Spinal cord (tissue), 10 donors: ENCODE results near the gene BEAN1. TPM values are rescaled to one million over a fixed set of nuclear protein-coding genes. Genes with fewer than 3 reads are reported as not detected.

ENCODE experiments used
- DNase-seq, 6 donors: peaks; one replicate each; pipeline versions ENCODE4 v3.0.0 to v3.0.0-alpha.2; 2013 to 2015; ENCODE audit warnings: low spot score in 6 of 6, low read depth in 4 of 6
- H3K27ac ChIP-seq: one replicate; pipeline ENCODE4 v1.5.1; 2013; ENCODE audit warnings: low read depth, low read length, control low read depth
- H3K27me3 ChIP-seq: one replicate; pipeline ENCODE4 v1.6.1; 2013; ENCODE audit warnings: low read length; ENCODE audit not compliant: control insufficient read depth, insufficient read depth
- H3K36me3 ChIP-seq: one replicate; pipeline ENCODE4 v1.6.1; 2013; ENCODE audit warnings: low read length; ENCODE audit not compliant: control insufficient read depth, insufficient read depth
- H3K4me1 ChIP-seq: one replicate; pipeline ENCODE4 v1.6.1; 2013; ENCODE audit warnings: low read length; ENCODE audit not compliant: control insufficient read depth, insufficient read depth
- H3K4me3 ChIP-seq: one replicate; pipeline ENCODE4 v1.5.1; 2013; ENCODE audit warnings: low read depth, low read length, control low read depth
- H3K9me3 ChIP-seq: one replicate; pipeline ENCODE4 v1.6.1; 2013; ENCODE audit warnings: low read length; ENCODE audit not compliant: control insufficient read depth, insufficient read depth
- WGBS: methylation state at CpG from one replicate; pipeline ENCODE4 v1.1.5; 2013; ENCODE audit warnings: missing lambda C conversion rate; ENCODE audit not compliant: insufficient coverage; 5-methylcytosine and 5-hydroxymethylcytosine counted together
- polyA plus RNA-seq, 2 donors: library from polyadenylated mRNA; unstranded; fragments of 120-200 nt; gene quantifications; one replicate each; pipeline ENCODE4 v1.2.1, GENCODE V29; 2013; ENCODE audit not compliant: insufficient read length in 2 of 2
- total RNA-seq, 2 donors: library from RNA; depleted of rRNA in 1 of 2; stranded (reverse); fragments of 120-200 nt in 1 of 2; fragments of >200 nt in 1 of 2; gene quantifications; one replicate each; pipeline versions ENCODE4 v1.2.3 to v1.2.4, GENCODE V29; 2013 to 2014
- donor health status: healthy.

BEAN1 gene
- total and polyA plus RNA-seq, 4 donors, result 4.9 to 27.0 (median 15.9) TPM

DNA sequence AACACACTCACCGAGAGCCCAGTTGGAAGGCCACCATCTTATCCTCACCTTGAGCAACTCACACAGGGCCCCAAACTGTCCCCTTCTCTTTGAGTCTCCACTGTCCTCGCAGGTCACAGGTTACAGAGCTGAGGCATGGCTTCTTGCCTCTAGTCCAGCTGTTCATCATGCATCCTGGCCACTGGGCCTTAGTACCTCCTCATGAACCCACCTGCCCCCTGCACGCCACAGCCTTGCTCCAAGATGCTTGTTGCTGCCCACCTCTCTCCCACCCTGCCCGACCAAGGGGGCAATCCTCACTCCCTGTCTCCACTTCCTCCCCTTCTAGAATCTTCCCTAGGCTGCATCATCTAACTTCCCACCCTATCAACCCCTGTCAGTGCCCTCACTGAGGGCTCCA, 43.5 kb upstream of the BEAN1 start:
- 95% methylated on average over 4 of the region's 4 CpGs for WGBS
- Histone ChIP-seq H3K9me3 (no peaks in the 10 kb centered on the region), H3K36me3 (no peaks in the 10 kb centered on the region), H3K27ac (peak overlapping the region; percentile 3), H3K4me1 (peaks cover 9% of the 10 kb centered on the region), H3K27me3 (no peaks in the 10 kb centered on the region), H3K4me3 (no peak overlapping the region)
- DNase-seq, result no peak

DNA sequence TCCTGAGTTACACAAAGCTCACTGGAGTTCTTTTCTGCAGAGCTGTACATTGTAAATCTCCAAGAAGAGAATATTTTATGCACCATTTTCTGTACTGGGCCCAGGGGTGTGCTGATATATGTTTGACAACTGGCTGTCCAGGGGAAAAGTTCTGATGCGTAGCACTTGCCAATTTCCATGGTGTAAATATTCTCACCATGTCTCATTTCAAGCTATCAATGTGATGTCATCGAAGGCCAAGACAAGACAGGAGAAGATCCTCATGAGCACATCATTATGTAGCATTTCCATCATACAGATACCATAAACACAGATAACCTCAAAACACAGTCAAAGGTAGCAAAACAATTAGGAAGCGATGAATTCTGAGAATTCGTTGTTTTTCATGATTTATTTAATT, 41.7 kb upstream of the BEAN1 start:
- no peak for DNase-seq
- Histone ChIP-seq H3K9me3 (no peaks in the 10 kb centered on the region), H3K27ac (no peak overlapping the region), H3K36me3 (no peaks in the 10 kb centered on the region), H3K4me3 (no peak overlapping the region), H3K27me3 (no peaks in the 10 kb centered on the region), H3K4me1 (peaks cover 9% of the 10 kb centered on the region)
- 100% methylated on average over 2 of the region's 4 CpGs for WGBS

DNA sequence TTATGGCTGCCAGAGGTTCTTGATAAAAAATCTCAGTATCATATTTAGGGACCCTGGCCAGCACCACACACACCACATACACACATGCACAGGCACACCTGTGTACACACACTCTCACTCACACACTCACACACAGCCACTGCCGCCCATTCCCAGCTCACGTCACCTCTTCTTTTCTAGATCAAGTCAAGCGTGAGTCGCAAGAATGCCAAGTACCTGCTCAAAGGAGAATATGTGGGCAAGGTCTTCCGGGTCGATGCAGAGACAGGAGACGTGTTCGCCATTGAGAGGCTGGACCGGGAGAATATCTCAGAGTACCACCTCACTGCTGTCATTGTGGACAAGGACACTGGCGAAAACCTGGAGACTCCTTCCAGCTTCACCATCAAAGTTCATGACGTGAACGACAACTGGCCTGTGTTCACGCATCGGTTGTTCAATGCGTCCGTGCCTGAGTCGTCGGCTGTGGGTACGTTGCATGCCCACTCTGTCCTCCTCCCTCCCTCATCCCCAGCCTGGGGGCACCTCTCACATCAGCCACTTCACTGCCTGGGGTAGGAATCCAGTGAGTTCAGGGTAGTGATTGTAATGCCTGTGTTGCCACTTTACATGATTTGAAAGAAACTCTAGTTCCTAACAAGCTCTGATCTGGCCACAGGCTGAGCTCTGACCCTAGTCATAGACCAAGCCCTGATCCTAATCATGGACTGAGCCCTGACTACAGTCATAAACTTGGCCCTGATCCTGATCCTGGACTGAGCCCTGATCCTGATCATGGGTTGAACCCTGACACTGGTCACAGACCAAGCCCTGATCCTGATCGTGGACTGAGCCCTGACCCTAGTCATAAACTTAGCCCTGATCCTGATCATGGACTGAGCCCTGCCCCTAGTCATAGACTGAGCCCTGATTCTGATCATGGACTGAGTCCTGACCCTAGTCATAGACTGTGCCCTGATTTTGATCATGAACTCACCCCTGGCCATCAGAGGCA, 40.2 kb upstream of the BEAN1 start:
- Histone ChIP-seq H3K27me3 (no peaks in the 10 kb centered on the region), H3K4me1 (peaks cover 7% of the 10 kb centered on the region), H3K27ac (no peak overlapping the region), H3K4me3 (no peak overlapping the region), H3K36me3 (no peaks in the 10 kb centered on the region), H3K9me3 (no peaks in the 10 kb centered on the region)
- DNase-seq, result no peak
- WGBS, result 89% methylated on average over 19 of the region's 20 CpGs

DNA sequence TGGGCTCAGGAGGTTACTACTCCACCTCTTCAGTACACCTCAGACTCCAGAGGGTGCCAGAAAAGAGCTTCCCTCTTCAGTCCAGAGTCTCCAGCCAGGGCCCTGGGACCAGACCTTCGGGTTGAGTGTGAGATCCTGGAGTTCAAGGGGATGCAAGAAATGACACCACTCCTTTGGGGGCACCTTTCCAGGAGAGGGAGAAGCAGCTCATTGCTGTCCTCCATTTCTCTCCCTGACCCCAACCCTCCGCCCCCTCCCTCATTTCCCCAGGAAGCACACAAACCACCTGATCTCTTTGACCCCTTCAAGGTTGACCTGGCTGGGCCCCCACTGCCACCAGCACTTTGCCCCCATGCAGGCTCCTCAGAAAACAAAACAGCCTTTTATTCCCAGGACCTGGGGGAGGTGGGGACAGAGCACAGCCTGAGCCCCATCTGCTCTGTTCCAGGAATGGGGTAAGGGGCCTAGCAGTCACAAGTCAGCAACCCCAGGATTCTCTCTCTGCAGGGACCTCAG, 39.2 kb upstream of the BEAN1 start:
- WGBS, result 67% methylated on average over 1 of the region's 2 CpGs
- Histone ChIP-seq H3K4me1 (peaks cover 4% of the 10 kb centered on the region), H3K4me3 (no peak overlapping the region), H3K27me3 (no peaks in the 10 kb centered on the region), H3K27ac (no peak overlapping the region), H3K36me3 (no peaks in the 10 kb centered on the region), H3K9me3 (no peaks in the 10 kb centered on the region)
- DNase-seq, result no peak

GRCh38 chr16:66388350-66389139, 38.5 kb upstream of the BEAN1 start:
- Histone ChIP-seq H3K9me3 (no peaks in the 10 kb centered on the region), H3K27me3 (no peaks in the 10 kb centered on the region), H3K27ac (no peak overlapping the region), H3K4me1 (peaks cover 2% of the 10 kb centered on the region), H3K4me3 (no peak overlapping the region), H3K36me3 (no peaks in the 10 kb centered on the region)
- DNase-seq, result no peak
- 90% methylated on average over 5 of the region's 6 CpGs for WGBS

GRCh38 chr16:66389256-66390176, 37.6 kb upstream of the BEAN1 start:
- Histone ChIP-seq H3K27me3 (no peaks in the 10 kb centered on the region), H3K9me3 (no peaks in the 10 kb centered on the region), H3K27ac (no peak overlapping the region), H3K4me1 (no peaks in the 10 kb centered on the region), H3K36me3 (no peaks in the 10 kb centered on the region), H3K4me3 (no peak overlapping the region)
- 85% methylated on average over 5 of the region's 13 CpGs for WGBS
- no peak for DNase-seq

- Histone ChIP-seq H3K4me3 (no peak overlapping the region), H3K9me3 (no peaks in the 10 kb centered on the region), H3K4me1 (no peaks in the 10 kb centered on the region), H3K27ac (no peak overlapping the region), H3K36me3 (no peaks in the 10 kb centered on the region), H3K27me3 (no peaks in the 10 kb centered on the region)
- no peak for DNase-seq
- 89% methylated on average over 14 of the region's 14 CpGs for WGBS
Measured at GRCh38 chr16:66390346-66391108, 36.6 kb upstream of the BEAN1 start.

DNA sequence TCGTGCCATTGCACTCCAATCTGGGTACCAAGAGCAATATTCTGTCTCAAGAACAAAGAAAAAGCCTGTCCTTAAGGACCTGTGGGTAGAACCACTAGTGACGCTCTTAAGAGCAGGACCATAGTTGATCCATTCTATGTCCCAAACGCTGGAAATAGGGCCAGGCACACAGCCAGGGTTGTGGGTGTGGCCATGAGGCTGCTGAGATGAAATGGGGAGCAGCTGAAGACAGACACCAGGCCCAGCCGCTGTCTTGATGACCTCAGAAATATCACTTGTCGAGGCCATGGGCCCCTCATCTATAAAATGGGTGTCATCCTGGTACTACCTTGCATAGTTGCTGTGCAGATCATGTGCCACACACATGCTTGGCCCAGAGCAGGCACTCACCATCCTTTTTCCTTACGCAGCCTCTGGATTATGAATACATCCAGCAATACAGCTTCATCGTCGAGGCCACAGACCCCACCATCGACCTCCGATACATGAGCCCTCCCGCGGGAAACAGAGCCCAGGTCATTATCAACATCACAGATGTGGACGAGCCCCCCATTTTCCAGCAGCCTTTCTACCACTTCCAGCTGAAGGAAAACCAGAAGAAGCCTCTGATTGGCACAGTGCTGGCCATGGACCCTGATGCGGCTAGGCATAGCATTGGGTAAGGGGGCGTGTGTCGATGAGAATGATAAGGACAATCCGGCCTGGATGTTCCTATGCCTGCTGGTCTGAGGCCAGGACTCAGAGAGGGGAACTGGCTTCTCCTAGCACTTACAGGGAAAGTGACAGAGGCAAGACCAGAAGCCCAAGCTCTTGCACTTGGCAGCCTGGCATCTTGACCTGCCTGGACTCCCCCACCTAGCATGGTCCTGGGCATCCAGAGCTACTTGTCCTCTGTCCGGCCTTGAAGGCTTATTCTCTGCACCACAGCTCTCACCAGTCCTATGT, 35.1 kb upstream of the BEAN1 start:
- no peaks in the 10 kb centered on the region for H3K27me3 ChIP-seq
- no peak overlapping the region for H3K4me3 ChIP-seq
- 86% methylated on average over 17 of the region's 18 CpGs for WGBS
- no peaks in the 10 kb centered on the region for H3K4me1 ChIP-seq
- no peak for DNase-seq
- H3K27ac ChIP-seq, result no peak overlapping the region
- no peaks in the 10 kb centered on the region for H3K9me3 ChIP-seq
- no peaks in the 10 kb centered on the region for H3K36me3 ChIP-seq
